GM12878 (cell line): ENCODE data around the gene PLA2G4C.

Source experiments
- CBFB ChIP-seq: IDR thresholded peaks from 2 replicates; pipeline ENCODE4 v1.6.1; 2016; ENCODE audit warnings: antibody characterized with exemption, low read depth
- CEBPB ChIP-seq, 2 experiments: fragments of 150-350 bp in 1 of 2; IDR thresholded peaks; 2 replicates each; pipeline ENCODE4 v1.6.1; 2012 to 2014; ENCODE audit warnings: low read depth in 2 of 2, low read length in 2 of 2, borderline replicate concordance in 1 of 2, inconsistent platforms in 1 of 2
- POLR2A ChIP-seq: IDR thresholded peaks from 2 replicates; pipeline ENCODE4 v1.6.1; 2011; ENCODE audit warnings: low read depth, mild to moderate bottlenecking, low read length
- TF ChIP-seq, protein P1 (sequence below): IDR thresholded peaks from 2 replicates; pipeline ENCODE4 v1.6.1; 2012; ENCODE audit warnings: mild to moderate bottlenecking, low read depth, low read length

DNA sequence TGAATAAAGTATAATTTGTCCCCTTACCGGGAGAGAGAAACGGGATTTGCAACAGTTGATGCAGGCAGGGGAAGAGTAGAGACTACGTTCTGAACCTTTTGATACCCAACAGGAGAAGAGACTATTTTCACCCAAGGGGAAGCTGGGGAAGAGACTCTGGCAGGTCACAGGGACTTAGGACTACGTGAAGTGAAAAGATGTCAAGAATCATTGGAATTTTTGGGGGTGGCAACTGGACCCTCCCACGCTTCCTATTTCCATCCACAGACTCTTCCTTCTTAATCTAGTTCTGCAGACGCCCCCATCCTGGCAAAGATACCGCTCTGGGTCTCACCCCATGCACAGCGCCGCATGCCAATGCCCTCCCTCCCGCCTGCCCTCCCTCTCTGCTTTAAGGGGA is 80.5 kb downstream of the PLA2G4C start:
- TF ChIP-seq CBFB (no peak), POLR2A (no peak), CEBPB (IDR thresholded peaks at IDR 0.05; ENCODE audit: borderline replicate concordance in 1 of 2, low read depth in 2 of 2, low read length in 2 of 2) (no peak)
- TF ChIP-seq, protein P1, sequence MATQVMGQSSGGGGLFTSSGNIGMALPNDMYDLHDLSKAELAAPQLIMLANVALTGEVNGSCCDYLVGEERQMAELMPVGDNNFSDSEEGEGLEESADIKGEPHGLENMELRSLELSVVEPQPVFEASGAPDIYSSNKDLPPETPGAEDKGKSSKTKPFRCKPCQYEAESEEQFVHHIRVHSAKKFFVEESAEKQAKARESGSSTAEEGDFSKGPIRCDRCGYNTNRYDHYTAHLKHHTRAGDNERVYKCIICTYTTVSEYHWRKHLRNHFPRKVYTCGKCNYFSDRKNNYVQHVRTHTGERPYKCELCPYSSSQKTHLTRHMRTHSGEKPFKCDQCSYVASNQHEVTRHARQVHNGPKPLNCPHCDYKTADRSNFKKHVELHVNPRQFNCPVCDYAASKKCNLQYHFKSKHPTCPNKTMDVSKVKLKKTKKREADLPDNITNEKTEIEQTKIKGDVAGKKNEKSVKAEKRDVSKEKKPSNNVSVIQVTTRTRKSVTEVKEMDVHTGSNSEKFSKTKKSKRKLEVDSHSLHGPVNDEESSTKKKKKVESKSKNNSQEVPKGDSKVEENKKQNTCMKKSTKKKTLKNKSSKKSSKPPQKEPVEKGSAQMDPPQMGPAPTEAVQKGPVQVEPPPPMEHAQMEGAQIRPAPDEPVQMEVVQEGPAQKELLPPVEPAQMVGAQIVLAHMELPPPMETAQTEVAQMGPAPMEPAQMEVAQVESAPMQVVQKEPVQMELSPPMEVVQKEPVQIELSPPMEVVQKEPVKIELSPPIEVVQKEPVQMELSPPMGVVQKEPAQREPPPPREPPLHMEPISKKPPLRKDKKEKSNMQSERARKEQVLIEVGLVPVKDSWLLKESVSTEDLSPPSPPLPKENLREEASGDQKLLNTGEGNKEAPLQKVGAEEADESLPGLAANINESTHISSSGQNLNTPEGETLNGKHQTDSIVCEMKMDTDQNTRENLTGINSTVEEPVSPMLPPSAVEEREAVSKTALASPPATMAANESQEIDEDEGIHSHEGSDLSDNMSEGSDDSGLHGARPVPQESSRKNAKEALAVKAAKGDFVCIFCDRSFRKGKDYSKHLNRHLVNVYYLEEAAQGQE, result no peak
